HG03108 (cell line): ENCODE results near the gene TTC22.
"Not testable (repeated sequence)": the region's sequence is repeated elsewhere in the genome, so short reads cannot be mapped to it uniquely, and the experiment has no call there.

Source experiments
- ATAC-seq: cut with Tn5 transposase; IDR thresholded peaks from one replicate; pipeline ENCODE4 v1.9.1; 2021; ENCODE audit warnings: moderate library complexity; ENCODE audit not compliant: unreplicated experiment

Gene TTC22

DNA sequence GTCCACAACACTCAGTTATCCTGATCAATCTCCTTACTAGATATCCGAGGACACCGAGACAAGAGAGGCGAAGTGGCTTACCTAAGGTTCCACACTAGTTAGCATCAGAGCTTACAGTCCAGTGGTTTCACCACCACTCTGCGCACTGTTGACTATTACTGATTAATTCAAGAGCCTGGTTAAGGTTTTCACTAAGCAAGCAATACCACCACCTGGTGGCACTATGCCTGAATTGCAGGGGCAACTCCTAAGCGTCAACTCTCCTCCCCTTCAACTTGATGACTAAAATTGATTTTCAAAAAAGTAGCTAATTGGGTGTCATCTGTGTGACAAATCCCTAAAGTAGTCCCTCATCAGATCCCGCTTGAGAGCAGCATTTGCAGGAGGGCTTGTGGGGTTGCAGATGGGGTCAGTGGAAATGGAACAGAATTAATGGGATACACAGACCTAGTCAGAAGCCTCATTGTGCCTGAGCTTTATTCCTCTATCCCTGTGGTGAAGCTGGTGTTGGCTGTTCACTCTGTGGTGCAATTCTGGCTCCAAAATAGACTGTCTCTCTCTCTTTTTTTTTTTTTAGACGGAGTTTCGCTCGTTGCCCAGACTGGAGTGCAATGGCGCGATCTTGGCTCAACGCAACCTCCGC, 9.1 kb downstream of the TTC22 start:
- ATAC-seq: no peak

DNA sequence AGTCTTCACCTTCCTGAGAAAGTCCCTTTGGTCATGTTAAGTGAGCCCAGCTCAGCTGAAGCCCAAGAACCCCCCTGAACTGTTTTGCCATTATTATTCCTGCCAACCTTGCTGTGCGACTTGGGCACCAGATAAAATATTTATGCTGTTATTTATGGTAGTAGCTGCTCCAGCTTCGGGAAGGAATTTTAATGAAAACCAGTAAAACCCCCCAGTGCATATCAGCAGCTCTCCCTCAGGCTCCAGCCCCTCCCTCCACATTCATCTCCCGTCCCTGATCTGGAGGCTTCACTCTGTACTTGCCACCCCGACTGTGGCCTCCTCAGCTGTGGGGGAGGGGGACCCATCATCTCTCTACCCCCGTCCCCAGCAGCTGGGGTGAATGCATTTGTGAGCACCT, 12.7 kb downstream of the TTC22 start:
- no peak for ATAC-seq

DNA sequence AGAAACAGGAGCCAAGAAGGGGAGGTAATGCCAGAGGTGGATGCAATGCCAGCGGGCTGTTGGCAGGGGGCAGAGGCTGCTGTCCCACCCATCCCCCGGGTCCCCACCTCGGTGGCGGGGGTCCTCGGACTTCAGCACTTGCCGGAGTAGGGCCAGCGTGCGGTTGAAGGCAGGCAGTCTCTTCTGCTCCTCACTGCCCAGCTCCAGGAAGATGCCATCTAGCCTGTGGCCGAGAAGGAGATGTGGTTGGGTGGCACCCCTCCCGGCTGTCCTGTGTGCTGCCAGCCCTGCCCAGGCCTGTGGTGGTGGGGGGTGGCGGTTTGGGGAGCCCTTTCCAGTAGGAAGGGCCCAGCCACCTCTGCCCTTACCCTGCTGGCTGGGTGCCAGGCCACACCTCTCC, 13.5 kb downstream of the TTC22 start:
- no peak for ATAC-seq

DNA sequence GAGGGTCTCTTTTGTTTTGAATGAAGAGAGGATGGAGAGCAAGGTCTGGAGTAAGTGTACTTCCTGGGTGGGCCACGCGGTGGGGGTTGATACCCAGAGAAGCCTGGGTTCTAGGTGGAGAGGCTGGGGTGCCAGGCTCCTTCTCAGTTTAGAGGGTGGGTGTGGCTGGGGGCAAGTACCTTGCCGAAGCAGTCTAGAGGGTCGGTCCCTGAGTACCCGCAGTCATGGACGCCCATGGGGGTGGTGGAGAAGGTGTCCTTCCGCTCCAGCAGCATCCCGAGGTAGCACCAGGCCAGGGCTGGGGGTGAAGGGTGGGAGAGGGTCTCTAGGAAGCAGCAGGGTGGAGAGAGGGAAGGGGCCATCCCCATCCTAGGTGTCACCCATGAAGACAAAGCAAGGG, 14.3 kb downstream of the TTC22 start:
- ATAC-seq: no peak

DNA sequence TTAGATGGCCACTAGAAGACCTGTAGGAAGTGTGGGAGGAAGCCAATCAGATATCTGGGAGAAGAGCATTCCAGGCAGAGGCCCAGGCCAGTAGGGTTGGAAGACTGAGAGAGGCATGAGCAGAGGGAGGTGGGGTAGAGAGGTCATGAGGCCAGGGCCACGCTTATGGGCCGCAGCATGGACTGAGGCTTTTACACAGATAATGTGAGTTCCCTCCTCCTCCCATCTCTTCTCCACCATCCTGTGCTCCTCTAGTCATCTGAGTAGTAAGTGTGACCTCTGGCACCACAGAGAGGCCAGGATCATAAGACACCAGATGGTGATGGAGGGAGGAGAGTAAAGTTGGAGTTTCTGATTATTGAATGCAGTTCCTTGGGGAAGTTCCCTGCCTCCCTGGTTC, 17.1 kb downstream of the TTC22 start:
- ATAC-seq: no peak

DNA sequence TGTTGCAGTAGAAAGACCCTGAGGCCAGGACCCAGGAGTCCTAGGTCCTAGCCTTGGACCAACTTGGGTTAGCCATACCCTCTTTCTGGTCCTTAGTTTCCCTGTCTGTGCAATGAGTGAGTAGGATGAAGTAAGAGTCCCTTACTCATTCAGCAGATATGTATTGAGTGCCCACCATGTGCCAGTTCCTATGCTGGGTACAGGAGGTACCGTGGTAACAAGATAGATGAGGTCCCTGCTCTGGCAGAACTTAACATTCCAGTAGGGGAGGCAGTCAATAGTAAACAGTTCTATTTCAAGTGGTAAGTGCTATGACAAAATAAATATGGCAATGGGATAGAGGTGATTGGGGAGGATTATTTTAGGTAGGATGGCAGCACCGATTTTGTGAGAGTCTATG, 18.5 kb downstream of the TTC22 start:
- no peak for ATAC-seq

DNA sequence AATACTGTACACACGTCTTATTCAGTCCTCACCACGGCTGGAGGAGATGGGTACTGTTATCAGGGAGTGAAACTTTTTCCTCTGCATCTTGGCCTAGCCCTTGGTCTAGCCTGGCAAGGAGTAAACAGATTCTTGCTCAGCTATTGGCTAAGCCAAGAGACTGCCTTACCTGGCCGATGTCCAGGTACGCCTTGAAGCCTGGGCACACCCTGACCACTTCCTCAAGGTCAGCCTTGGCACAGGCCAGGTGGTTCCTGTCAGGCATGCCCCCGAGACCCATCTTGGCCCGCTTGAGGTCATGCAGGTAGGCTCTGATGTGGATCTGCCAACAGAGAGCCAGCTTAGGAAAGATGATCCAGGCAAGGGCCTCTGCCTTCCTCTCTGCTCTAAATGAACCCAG, 19.0 kb downstream of the TTC22 start:
- ATAC-seq: no peak

DNA sequence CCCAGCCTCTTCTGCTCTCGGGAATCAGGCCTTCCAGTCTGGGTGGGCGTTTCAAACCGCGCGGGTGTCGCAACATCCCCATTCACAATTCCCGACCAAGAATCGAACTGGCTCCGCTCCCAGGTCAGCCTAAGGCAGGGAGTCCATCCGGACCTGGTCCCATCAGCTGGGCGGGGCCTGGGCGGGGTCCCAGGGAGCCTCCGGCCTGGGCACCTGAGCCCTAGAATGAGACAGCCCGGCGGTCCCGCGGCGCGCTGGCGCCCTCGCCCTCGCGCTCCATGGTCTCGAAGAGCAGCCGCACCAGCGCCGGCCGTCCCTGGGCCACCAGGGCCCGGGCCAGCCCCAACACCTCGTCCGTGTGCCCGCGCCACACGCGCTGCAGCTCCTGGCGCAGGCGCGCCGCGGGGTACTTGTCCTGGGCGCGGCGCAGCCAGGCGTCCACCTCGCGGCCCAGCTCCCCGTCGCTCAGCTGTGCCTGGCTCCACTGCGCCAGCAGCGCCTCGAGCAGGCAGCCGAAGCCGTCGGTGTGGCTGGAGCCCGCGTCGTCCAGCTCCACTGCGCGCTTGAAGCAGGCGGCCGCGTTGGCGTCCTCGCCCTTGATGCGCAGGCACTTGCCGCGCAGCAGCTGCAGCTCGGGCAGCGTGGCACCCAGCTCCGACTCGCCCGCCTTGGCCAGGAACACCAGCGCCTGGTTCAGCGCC, 19.9 kb downstream of the TTC22 start:
- no peak for ATAC-seq

DNA sequence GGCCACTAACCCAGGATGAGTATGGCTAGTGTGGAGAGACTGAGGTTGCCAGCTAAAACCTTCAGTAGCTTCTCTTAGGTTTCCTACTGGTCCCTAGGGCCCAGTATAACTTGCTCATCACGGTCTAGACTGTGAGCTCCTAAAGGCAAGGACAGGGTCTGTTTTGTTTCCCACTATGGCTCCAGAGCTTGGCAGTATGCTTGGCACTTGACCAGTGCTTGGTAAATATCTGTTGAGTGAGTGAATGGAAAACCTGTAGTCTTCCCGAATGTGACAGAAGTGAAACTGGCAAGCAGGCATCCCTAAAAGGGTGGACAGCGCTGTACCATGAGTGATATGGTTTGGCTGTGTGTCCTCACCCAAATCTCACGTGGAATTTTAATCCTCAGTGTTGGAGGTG, 23.7 kb downstream of the TTC22 start:
- ATAC-seq: no peak

DNA sequence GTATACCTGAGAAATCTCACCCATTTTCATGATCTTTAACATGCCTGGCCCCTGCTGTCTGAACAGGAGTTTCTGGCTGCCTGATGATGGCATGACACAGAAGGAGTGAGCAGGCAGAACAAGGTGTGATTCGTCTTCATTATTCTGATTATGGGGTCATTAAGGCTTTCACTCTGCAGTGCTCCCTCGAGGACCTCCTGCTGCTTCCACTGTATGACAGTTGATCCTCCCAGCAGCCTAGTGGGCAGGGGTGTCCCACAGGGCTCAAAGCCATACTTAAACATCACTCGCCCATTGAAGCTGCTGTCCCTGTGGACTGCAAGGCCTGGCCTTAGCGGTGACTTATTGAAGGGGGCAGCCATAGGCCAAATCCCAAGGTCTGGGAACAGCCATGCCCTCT, 24.1 kb downstream of the TTC22 start:
- ATAC-seq: no peak

DNA sequence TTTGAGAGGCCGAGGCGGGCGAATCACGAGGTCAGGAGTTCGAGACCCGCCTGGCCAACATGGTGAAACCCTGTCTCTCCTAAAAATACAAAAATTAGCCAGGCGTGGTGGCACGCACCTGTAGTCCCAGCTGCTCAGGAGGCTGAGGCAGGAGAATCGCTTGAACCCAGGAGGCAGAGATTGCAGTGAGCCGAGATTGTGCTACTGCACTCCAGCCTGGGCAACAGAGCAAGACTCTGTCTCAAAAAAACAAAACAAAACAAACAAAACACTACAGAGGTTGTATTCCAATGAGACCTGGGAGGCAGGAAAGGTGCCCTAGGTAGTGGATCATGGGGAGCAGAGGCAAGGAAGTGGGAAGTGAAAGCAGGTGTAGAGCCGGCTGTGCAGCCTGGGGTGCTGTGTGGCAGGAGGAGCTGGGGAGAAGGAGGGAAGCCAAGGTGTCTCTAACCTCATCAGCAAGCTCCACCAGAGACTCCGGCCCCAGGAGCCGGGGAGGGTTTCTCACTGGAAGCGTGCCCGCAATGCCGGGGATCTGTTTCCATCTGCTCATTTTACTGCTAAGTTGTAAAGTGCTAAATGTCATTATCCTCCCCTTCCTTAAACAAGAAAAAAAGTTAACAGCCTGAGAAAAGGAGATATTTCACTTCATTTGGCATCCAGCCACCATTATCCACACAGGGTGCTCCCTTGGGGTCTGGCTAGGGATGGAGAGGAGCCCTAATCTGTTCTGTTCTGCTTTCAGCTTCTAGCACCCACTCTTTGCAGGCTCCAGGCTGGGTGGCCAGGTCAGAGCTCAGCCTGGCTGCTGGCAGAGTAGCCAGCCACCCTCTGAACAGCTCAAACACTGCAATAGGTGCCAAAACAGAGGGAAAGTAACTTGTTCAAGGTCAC, 25.0 kb downstream of the TTC22 start:
- ATAC-seq: not testable (repeated sequence)

DNA sequence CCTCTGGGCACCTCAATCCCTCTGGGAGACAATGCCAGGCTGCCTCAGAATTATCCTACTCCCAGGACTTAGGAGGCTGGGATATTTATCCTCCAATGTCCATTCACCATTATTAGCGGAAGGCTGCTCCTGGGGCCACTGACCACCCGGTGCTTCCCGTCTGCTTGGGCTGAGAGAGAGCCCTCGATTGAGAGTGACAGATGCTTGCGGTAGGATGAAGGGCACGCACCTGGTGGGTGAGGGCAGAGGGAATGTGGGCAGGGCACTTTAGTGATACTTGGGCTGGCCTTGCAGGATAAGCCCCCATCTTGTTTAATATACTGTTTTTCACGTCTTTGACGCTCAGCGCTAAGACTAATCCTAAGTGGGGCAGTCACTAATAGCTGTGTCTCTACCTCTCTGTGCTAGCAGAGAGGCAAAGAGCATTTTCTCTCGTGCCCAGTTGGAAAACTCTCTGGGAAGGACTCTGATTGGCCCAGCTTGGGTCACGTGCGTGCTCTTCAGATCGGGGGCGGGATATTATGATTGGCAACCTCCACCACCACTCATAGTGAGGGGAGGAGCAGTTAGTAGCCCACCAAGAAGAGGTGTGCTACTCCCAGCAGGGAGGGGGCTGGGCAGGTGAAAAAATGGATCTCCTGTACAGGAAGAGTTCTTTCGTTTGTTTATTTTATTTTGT, 26.2 kb downstream of the TTC22 start:
- no peak for ATAC-seq

DNA sequence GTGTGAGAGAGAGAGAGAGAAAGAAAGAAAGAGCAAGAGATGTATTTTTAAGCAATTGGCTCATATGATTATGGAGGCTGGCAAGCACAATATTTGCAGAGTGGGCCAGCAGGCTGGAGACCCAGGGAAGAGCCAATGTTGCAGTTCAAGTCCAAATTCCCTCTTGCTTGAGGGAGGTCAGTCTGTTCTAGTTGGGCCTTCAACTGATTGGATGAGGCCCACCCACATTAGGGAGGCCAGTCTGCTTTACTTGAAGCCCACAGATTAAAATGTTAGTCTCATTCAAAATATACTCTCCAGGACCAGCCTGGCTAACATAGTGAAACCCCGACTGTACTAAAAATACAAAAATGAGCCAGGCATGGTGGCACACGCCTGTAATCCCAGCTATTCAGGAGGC, 28.2 kb downstream of the TTC22 start:
- no peak for ATAC-seq

DNA sequence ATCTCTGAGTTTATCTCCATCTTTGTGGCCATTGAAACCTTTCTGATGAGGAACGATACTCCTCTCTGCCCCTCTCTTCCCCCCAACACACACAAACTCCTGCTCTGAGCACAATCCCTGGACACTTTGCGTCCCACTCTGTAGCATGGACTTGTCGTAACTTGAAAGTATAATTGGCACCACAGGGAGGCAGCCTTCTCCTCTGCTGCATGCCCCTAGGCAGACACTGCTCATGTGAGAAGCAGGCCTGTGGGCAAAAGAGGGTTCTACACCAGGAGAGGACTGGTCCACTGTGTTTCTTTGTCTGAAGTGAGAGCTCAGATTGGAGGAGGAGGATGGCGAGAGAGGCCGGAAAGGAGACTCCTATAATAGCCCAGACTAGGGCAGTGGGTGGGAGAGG, 33.0 kb downstream of the TTC22 start:
- no peak for ATAC-seq

DNA sequence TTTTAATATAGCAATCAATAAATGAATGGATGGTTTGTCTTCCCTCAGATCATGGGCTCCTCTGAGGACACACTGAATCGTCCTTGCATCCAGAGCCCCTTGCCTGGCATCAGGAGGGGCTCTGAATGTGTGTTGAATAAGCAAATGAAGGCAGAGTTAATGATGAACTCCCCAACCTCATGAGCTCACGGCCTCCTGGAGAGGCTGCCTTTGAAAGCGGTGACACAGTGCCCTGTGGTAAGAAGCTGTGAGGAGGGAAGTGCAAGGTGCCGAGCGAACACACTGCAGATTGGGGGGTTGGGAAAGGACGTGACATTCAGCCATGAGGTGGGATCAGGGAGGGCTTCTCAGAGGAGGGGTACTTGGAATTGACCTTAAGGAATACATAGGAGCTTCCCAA, 33.6 kb downstream of the TTC22 start:
- ATAC-seq: no peak

DNA sequence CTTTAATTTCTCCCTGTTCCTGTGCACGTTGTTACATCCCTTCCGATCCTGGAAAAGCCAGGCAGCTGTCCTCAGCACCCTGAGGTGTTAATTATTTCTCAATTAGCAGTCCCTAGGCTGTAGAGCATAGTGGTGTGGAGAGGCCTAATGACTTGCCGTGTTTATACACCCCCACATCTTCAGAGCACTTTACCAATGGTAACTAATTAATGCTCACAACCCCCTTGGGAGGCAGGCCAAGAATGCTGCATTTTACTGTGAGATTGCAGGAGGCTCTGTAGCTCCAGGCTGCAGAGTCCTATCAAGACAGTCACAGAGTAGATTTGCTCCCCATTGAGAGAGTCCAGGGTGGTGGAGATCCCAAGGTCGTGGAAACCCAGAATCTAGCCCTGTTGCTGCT, 34.4 kb downstream of the TTC22 start:
- ATAC-seq: no peak

DNA sequence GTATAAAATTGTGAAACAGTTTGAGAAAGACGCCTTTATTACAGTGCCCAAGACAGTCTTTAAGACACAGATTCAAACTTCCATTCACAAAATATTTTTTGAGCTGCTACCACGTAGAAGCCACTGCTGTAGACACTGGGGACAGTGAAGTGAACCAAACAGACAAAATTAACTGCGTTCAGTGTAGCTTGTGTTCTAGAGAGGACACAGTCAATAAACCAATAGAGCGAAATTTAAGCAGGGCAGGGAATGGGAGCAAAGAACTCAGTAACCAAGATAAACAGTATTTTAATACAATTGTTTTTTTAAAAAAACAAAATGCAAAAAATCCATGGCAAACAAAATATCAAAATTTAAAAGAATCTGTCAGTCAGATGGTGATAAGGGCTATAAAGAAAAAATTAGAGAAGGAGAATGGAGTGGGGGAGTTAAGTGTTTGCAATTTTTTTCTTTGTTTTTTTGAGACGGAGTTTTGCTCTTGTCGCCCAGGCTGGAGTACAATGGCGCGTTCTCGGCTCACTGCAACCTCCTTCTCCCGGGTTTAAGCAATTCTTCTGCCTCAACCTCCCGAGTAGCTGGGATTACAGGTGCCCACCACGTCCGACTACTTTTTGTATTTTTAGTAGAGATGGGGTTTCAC, 36.1 kb downstream of the TTC22 start:
- ATAC-seq: peak; percentile 4

DNA sequence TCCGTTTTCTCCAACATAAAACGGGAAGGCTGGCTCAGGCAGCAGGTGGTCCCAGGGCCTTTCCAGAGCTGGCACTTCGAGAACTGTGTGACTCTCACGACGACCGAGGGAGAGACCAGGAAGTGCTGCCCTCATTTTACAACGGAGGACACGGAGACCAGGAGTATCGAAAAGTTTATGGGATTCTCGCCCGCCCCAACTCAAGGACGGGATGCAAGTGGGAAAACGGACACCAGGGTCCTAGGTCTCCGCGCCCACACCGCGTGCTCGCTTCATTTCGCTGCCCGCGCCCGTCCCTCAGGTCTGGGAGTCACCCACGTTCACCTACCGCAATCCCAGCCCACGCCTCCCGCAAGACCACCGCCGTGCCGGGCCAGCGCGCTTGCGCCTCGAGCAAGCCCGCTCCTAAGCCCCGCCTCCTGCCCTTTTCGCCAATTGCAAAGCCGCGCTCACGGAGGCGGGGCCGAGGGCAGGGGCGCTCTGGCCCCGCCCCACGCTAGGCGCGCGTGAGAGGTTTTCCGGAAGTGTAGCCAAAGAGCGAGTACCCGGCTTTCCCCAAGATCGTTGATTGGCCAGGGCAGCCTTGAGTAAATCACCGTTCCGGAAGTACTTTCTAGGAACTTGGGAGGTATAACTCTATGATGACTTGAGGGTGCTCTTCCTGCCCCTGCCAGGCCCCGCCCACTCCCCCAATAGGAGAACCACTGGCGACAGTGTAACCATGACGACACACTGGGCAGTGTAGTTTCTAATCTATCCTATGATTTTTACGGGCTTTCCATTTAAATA, 36.8 kb downstream of the TTC22 start, which contains the start of gene PARS2:
TSS of gene PARS2 (minus strand) at position 391 of the 789 bp plus-strand sequence. CDS start 5,362 bp downstream, outside the sequence.
- peak; percentile 97 for ATAC-seq

DNA sequence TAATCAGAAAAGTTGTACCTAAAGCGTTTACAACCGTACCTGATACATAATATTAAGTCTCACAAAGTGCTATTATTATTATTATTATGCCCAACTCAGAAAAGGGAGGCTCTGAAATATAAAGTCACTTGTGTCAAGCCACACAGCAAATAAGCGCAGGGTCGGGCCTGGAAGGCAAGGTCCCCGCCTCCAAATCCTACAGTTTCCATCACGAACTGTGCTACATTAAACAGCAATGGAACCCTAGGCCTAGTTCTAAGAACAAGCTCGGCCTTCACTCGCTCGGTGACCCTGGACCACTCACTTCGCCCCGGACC, 37.3 kb downstream of the TTC22 start:
- no peak for ATAC-seq

DNA sequence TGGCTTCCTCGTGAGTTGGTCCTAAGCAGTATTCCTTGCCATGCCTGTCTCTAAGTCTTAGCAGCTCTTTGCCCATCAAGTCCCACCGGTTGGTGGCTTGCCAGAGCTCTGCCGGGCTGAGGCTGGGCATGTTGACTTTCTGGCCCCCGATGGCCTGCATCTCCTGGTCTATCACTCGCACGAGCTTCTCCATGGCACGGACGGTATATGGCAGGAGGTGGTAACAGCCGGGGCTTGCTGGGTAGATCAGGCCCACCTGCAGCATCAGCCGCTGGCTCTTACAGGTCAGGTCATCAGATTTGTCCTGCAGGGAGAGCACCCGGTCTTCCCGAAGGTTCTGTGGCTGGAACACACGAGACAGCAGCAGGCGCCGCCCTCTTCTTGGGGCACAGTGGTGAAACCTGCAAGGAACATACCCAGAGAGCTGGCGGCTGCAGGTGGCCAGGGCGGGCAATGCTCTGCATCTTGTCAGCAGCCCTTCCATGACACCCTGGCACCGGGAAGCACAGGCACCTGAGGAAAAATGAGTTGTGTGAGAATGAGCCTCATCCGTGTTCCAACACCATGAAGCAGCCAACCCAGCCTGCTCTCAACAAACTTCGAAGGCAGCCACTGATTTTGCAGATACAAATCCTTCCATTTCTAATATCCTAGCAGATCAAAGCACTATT, 42.3 kb downstream of the TTC22 start:
- ATAC-seq: no peak
